ENCODE data around the gene NEUROD2. TPM values are rescaled to one million over a fixed set of nuclear protein-coding genes. Genes with fewer than 3 reads are reported as not detected.

Gene NEUROD2
- total RNA-seq, 1 experiment from 2014 or later, result not detected

DNA sequence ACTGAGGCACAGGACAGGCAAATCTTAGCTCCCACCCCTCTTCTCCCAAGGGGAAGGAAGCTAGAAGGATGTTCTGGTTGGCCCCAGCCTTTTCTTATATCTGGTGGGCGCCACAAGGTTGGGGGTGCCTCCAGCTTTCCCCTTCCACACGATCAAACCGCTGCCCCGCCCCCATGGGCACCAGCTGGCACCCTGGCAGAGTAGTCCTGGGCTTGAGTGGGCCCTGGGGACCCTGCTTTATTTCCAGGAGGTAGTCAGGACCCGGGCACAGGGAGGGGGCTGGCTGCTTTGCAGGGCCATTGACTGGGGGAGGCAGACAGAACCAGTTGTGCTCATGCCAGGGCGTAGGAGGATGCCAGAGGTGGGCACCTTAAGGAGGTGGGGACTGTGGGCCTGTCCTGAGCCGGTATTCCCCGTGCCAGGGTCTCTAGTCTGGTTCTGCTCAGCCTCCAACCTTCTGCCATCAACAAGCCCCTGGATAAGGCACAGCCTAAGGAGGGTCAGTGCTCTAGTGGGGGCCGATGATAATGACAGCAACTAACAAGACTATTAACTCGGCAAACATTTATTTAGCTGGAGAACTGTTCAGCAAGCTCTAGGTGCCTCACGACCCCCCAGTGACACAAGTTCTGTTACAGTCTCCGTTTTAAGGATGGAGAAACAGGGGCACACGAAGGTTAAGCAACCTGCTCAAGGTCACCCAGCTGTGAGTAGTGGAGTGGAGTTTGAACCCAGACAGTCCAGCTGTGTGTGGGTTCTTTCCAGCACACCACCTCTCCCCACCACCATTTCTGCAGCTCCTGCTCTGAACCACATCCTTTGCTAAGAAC is 11.5 kb upstream of the NEUROD2 start:
- no peak for DNase-seq (ENCODE audit: low read depth)

DNA sequence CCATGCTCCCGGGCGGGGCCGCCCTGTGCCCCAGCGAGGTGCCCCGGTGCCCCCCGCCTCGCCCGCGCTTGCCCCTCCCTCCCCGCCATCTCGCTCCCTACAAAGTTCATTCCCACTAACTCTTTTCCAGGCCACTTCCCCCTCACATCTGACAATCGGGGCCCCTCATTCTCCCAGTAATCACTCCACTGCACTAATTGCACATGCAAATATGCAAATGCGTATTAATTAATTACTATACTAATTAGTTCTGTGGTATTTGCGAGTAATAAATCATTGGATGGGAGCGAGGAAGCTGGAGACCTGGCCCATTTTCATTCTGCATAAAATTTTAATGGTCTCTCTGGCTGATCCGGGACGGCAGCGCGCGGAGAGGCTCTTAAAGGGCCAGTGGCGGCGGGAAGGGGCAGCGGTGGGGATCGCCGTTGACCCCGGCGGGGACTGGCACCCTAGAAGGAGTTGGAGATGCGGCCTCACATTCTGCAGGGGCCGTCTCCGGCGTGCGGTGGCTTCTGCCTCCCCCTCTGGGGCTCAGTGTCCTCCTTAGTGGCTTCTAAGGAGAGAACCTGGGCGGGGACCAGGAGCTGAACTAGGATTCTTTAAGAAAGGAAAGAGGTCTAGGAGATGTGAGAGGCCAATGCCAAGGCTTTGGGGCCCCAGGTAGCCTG is 10.7 kb upstream of the NEUROD2 start:
- DNase-seq (ENCODE audit: low read depth), result peak; percentile 36

DNA sequence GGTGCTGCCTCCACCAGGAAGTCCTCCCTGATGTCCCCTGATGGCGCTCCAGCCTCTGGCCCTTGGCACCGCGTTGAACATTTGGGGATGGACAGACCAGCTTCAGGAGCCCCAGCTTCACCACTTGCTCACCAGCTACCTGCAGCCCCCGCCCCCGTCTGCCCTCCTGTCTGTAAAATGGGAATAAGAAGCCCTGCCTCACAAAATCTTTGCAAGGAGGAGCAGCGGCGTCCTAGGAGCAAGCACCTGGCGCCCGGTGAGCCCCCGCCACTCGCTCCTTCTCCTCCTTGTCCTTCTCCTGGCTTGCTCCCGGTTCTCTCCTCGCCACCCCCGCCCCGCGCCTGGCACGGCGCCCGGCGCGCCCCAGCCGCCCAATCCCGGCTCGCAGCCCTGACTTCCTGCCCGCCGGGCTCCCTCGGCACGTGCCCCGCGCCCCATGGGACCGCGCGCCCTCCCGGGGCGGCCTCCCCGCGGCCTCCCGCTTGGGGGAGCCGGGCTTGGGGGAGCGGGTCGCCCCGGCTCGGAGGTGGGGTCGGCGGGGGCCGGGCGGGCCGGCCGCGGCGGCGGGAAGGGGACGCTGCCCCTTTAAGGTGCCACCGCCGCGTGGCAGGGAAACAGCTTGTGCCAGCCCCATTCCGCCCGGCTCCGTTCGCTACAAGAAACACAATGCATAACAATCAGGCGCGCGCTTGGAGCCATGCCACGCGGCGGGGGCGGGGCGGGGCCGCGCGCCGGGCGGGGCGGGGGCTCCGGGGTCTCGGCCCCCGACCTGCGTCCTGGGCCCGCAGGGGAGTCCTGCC is 9.9 kb upstream of the NEUROD2 start:
- peak; percentile 68 for DNase-seq (ENCODE audit: low read depth)

DNA sequence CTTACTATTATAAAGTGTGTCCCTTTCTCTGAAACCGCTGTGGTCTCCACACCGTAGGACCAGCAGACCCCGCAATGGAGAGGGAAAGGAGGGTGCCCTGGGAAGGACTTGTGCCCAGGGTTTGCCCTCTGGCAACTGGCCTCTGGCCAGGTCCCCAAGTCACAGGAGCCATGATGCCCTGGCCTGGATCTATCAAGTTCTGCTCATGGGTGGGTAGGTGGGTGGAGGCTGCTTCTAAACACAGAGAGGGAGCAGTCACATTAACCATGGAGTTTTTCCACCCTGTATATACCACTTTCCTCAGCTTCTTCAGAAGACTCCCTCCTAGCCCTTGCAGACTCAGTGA is 9.4 kb upstream of the NEUROD2 start:
- DNase-seq (ENCODE audit: low read depth), result no peak

DNA sequence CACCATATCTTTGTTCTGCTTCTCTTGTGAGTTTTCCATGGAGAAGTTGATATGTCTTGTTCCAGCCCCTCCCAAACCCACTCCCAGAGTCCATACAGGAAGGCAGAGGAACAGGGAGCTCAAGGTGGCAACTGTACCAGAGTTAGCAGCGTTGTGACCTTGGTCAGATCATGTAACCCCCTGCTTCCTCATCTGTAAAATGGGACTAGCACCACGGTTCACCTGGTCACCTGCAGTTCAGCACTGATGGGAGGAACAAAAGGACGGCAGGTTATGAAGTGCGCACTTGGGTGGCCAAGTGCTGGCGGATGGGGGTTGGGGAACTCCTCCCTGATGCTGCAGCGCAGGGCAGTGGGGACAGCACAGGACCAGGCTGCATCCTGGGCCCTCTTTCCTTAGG is 7.7 kb upstream of the NEUROD2 start:
- no peak for DNase-seq (ENCODE audit: low read depth)

DNA sequence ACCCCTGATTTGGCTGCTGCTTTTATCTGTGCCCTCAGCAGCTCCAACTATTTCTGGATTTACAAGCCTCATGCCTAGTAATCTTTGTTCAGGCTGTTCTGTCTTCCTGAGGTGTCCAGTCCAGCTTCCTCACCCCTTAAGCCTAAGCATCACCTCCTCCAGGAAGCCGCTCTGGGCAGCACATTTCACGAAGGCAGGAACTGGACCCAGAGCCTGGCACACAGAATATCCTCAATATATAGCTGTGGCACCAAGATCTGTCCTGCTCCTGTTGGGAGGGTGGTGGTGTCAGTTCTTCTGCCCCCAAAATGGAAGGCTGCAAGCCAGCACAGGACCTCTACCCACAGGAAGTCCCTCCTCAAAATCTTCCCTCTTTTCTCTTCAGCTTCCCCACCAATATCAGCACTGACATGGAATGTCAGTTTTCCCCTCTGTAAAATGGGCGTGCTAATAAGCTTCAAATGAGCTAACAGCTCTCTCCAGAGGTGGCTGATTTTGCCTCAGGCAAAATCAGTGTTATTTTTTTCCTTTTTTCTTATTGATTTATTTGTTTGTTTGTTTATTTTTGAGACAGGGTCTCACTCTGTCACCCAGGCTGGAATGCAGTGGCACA is 6.9 kb upstream of the NEUROD2 start:
- DNase-seq (ENCODE audit: low read depth), result no peak

DNA sequence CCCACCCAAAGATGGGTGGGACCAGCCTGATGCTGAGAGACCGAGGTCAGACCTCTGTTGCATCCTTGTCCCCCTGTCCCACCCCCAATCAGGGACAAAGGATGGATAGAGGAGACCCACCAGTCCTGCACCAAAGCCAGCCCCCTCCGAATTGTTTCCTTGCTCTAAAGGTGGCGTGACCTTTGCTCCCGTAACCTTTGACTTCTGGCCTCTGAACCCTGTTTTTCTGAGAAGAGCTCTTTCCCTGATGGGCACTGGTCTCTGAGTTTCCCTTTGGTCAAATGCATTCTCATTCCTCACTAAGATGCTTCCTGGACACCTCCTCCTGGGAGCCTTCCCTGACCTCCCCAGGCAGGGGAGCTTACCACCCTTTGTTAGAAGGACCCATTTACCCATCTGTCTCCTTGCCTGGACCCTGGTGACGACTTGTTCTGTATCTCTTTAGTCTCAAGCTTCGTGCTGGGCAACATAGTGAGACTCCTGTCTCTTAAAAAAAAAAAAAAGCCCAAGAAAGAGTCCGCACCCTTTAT is 5.3 kb upstream of the NEUROD2 start:
- DNase-seq (ENCODE audit: low read depth), result no peak

DNA sequence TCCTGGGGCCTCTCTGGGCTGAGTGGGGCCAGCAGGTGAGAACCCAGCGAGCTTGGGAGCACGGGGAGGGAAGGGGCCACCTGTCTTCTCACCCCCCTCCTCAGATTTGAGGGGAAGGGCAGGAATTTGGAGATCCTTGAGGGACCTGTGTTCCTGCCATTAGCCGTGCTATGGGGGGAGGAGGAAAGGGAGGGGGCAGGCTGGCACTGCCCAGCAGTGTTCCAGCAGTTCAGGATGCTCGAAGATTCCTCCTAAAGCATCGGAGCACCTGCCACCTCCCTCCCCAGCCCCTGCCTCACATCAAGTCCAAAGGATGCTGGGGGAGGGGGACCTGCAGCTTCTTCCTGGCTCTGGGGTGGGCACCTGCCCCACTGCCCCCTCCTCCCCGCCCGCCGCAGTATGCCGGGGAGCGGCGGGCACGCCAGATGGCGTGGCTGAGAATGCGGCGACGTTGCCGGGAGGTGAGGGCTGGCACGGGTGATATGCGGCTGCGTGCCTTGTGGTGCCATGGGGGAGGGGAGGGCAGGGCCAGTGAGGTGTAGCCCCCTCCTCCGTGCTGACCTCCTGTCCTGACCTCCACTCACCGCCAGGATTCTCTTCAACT is 4.7 kb upstream of the NEUROD2 start:
- DNase-seq (ENCODE audit: low read depth), result no peak

DNA sequence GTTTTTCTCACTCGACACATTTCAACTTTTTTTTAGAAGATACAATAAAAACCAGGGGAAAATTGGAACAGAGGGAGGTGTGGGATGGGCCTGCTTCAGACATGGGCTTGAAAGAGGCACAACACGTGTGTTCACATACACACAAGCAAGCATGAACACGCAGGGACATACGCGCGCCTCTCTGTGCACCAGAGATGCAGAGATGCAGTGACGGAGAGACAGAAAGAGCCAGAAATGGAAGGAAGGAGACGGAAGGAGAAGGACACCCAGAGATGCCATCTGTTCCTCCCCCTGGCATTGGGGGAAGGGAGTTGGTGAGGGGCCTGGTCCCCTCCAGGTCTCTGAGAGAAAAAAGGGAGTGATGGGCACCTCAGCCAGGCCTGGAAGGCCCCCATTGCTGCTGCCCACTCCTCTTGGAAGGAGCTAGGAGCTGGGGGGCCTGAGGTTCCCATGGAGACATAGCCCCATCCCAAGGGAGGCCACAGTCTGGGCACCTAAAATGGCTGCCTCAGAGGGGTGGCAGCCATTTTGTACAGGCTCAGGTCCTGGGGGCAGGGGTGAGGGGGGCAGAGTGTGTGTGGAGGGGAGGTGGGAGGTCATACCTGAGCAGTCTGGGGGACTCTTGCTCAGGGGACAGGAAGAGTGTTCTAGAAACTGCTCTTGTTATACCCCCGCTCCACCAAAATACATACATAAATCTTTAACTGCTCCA is 3.8 kb upstream of the NEUROD2 start:
- DNase-seq (ENCODE audit: low read depth), result no peak

DNA sequence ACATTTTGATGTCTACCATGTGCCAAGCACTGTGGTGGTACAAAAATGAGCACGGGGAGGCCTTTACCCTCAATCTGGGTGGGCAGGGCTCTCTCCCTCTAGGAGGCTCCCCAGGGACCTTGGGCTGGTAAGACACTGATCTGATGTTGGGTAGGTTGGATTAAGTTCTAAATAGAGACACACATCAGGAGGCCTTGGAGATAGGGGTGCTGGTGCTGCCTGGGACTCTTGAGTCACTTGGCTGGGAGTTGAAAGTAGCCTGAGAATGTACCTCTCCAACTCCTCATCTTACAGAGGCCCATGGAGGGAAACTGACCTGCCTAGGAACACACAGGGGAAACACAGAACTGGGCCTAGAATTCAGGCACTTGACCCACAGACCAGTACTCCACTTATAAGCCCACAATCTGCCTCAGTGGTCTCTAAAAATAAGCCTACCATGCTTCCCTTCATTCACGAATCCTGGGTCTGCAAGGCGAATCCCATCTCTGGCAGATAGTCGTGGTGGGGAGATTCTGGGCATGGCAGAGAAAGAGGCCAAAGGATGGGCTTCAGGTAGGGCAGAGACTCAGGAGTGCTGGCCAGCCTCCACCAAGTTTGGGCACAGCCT is 1.8 kb upstream of the NEUROD2 start:
- DNase-seq (ENCODE audit: low read depth), result no peak

DNA sequence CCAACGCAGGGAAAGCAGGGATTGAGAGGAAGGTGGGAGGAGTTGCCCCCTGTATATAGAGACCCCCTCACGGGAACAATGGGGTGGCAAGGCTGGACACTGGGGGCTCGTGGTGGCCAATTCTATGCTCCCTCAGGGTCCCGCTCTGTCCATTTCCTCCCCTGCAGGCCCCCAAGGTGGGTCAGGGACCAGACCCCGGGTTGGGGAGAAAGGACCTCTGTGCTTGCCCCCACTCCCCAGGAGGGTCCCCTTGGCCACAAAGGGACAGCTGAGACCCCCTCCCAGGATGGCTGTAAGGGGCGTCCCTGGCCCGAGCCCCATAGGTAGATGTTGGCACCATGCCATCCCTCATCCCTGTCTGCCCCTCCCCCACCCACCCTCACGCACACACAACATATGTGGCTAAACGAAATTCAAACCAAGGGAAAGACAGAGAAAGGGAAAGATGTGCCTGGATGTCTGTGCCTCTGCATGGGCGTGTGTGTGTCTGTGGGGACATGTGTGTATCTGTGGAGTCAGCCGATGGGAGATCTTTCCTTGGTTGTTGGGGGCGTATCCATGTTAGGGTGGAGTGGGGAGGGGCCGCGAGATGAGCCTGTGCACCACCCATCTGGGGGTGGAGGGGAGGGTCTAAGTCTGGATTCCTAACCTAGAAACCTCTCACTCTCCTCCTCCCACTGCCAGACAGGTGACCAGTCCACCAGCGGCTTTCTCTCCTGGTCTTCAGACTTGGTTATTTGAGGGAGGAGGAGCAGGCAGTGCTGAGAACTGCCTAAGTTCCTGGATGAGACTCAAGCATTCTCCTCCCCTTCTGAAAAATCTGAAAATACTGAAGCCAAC is 642 bp upstream of the NEUROD2 start:
- DNase-seq (ENCODE audit: low read depth), result no peak

DNA sequence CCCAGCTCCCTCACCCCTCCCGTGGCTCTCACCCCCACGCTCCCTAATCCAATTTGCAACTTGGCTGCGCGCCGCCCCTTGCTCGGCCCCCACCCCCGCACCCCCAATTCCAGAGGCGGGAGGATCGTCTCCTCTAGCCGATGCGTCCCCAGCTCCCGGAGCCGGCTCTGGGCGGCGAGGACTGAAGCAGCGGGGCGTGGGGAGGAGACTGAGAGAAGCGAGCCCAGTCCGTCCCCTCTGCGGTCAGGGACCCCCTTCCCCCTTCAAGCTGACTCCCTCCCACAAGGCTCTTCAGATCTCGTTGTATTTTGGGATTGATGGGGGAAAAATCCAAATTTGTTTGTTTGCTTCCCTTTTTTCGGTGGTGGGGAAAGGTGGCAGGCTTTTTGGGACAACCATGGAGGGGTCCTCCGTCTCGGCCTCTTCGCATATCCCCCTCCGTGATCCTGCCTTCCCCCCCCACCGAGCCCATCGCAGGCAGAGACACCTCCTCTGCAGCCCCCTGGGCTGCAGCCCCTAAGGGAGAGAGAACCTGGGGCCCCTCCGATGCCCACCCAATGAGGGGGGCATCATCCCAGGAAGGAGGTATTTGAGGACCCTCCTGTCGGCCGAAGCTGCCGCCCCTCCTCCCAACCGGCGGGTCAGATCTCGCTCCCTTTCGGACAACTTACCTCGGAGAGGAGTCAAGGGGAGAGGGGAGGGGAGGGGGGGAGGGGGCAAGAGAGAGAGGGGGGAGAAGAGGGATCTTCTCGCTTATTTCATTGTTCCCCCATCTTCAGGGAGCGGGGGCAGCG is 466 bp downstream of the NEUROD2 start:
- DNase-seq (ENCODE audit: low read depth), result no peak

DNA sequence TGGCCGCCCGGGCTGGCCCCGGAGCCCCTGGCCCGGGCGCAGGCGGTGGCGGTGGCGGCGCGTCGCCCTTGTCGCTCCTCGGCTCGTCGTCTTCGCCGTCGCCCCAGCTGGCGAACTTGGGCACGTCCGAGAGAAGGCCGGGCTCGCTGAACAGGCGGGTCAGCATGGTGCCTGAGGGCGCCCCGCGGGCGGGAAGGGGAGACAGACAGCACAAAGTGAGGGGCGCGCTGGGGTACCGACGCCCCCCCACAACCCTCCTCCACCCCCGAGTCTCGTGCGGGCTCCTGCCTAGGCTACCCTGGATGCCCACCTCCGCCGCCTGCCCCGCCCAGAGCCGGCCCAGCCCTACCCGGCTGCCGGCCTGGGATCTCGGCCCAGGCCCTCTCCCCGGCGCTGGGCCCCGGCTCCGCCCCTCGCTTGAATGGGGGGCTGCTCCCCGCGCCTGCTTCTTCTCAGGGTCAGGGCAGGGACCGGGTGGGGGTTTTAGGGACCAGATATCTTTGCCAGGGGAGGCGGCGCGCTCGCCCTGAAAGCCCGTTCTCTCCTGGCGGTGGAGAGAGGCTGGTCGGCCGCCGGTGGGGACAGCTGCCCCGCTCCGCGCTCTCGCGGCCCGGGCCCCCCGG is 1.2 kb downstream of the NEUROD2 start:
- DNase-seq (ENCODE audit: low read depth), result no peak

DNA sequence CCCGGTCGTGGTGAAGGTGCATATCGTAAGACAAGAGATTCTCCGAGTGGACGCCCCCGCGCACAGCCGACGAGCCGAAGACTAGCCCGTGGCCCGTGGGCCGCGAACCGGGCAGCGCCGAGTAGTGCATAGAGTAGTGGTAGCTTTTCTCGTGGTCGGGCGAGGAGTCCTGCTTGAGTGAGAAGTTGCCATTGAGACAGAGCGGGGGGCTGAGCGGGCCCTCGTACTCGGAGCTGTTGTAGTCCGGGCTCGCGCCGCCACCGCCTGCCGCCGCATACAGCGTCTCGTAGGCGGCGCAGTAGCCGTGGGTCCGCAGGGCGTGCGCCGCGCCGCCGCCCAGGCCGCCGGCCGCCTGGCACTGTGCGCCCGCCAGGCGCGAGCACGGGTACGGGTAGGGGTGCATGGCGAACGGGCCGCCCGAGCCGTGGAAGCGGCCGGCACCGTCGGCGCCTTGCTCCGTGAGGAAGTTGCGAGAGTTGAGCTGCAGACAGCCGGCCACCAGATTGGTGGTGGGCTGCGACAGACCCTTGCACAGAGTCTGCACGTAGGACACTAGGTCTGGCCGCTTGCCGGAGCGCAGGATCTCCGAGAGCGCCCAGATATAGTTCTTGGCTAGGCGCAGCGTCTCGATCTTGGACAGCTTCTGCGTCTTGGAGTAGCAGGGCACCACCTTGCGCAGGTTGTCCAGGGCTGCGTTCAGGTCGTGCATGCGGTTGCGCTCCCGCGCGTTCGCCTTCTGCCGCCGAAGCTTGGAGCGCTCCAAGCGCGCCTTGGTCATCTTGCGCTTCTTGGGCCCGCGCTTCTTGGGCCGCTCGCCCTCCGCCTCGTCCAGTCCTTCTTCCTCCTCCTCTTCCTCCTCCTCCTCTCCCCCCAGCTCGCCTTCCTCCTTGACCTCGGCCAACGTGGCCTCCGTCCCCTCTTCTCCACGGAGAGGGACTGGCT is 2.0 kb downstream of the NEUROD2 start:
- DNase-seq (ENCODE audit: low read depth), result no peak

DNA sequence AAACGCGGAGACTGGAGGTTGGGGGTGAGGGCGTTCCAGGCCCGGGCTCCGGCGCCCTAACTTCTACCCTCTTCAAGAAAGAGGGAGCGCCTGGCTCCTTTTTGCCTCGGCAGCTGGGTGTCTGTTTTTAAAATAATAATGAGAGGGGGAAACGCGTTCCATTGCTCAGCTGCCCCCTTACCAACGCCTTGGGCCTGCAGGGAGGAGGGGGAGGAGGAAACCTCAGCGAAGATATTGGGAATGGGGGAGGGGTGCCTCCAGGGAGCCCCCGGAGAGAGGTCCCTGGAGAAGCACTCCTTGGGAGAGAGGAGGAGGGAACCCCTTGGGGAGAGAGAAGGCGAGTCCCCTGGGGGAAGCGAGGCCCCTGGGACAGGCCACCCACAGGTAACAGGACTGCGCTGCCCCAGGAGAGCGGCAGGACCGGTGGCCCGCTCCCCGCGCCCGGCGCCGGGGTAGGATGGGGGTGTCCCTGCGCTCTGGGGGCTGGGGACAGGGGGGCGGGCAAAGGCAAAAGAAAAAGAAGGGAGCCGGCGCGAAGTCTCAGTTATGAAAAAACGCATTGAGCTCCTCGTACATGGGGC is 2.7 kb downstream of the NEUROD2 start:
- DNase-seq (ENCODE audit: low read depth), result no peak

DNA sequence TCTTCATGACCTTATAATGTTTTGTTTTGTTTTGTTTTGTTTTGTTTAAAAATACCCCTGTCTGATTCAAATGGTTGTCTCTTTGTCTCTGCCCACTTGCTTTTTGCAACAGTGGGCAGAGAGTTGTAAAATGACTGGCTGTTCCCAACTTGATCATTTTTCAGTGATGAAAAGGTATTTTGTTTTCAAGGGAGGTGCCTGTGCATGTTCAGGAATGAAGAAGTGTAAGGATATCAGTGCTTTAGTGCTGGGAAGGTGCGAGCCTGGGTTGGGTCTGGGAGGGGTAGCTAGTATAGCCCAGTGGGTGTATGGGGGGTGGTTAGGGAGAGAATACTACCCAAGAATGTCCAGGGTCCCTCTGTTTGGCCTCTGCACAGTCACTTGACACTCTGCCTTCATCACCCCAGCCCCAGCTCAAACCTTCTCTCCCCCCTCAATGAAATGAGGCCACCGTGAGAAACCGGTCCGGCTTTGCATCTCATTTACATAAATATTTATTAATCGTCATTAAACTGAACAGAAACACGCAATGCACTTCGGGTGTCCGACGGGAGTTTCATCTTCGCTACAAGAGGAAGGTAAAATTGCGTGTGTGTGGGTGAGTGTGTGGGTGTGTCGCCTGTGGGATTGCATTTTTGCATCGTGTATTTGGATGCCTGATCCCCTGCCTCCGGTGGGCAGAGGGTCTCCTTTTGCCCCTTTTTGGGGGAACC is 4.3 kb downstream of the NEUROD2 start:
- no peak for DNase-seq (ENCODE audit: low read depth)

Measured in HT1080 (cell line).